Measurements from ENCODE around the gene L3MBTL2. TPM values are rescaled to one million over a fixed set of nuclear protein-coding genes. Genes with fewer than 3 reads are reported as not detected.

Gene L3MBTL2
- total and polyA plus RNA-seq, 2 of the 13 experiments (the other 11 are each of a cell fraction or from before 2014, with no cell fraction given) = 13.8 to 33.7 TPM

GRCh38 chr22:41181349-41182241 lies 23.5 kb upstream of the L3MBTL2 start:
- H3K27ac ChIP-seq (ENCODE audit: extremely low read length, insufficient read depth, low read length) = no peak overlapping the region
- in situ Hi-C loops (cut with HindIII; ENCODE audit: extremely low pct_ligation_motif_present, low pct_unique_long_range_greater_than_20kb) = no loop called here
- TF ChIP-seq ZC3H13 (CRISPR knock-in tag; IDR thresholded peaks at IDR 0.05) = peak; percentile 55; the same call in 1 of the 2 replicates
- TF ChIP-seq ZNF138 (CRISPR knock-in tag; IDR thresholded peaks at IDR 0.05; ENCODE audit: low read depth) = no peak
- TF ChIP-seq ONECUT2 (CRISPR knock-in tag; IDR thresholded peaks at IDR 0.05) = no peak
- no peak for TF ChIP-seq RERE (CRISPR knock-in tag; IDR thresholded peaks at IDR 0.05; ENCODE audit: low read depth)
- TF ChIP-seq POLR2A (IDR thresholded peaks at IDR 0.05; ENCODE audit: insufficient read depth in 1 of 2, low read depth in 2 of 2, low read length in 2 of 2) = 0 out of 4 replicates have a peak, but pooled peaks of 1 of the 2 experiments have one; percentile 15
- TF ChIP-seq ZNF616 (CRISPR knock-in tag; IDR thresholded peaks at IDR 0.05; ENCODE audit: low read depth) = no peak
- no peak for TF ChIP-seq SMARCE1 (IDR thresholded peaks at IDR 0.05; ENCODE audit: borderline replicate concordance)
- TF ChIP-seq ZNF264 (CRISPR knock-in tag; IDR thresholded peaks at IDR 0.05) = no peak
- no peak for TF ChIP-seq NR2F6 (IDR thresholded peaks at IDR 0.05)
- no peak for TF ChIP-seq NR2F6 (CRISPR knock-in tag; IDR thresholded peaks at IDR 0.05)
- TF ChIP-seq ZNF670 (CRISPR knock-in tag; IDR thresholded peaks at IDR 0.05; ENCODE audit: borderline replicate concordance) = no peak
- TF ChIP-seq ZBTB14 (CRISPR knock-in tag; IDR thresholded peaks at IDR 0.05) = no peak
- no peak for TF ChIP-seq SMARCC2 (IDR thresholded peaks at IDR 0.05)
- TF ChIP-seq SMAD1 (CRISPR knock-in tag; IDR thresholded peaks at IDR 0.05; ENCODE audit: borderline replicate concordance, low read depth) = no peak
- no peak for TF ChIP-seq FLYWCH1 (CRISPR knock-in tag; IDR thresholded peaks at IDR 0.05)
- peak; percentile 84 for TF ChIP-seq RBM22 (optimal IDR thresholded peaks at IDR 0.05; ENCODE audit: low read length)
- TF ChIP-seq HMGXB4 (CRISPR knock-in tag; IDR thresholded peaks at IDR 0.05; ENCODE audit: borderline replicate concordance in 1 of 2, low read depth in 1 of 2) = no peak

More at GRCh38 chr22:41181349-41182241, 23.5 kb upstream of the L3MBTL2 start:
- Histone ChIP-seq H3K9ac (ENCODE audit: insufficient read depth, low read depth, low read length) (no peak overlapping the region), H2AFZ (ENCODE audit: low read length) (no peak overlapping the region), H3K4me1 (ENCODE audit: insufficient read depth, low read length) (no peaks in the 10 kb centered on the region), H3K4me2 (ENCODE audit: low read depth, low read length) (no peak overlapping the region), H3K4me3 (replicated peaks in 1 of 3; ENCODE audit: insufficient read depth in 1 of 3, low read depth in 2 of 3, low read length in 3 of 3) (no peak overlapping the region), H3K79me2 (ENCODE audit: insufficient read depth, low read length) (no peaks in the 10 kb centered on the region), H3K36me3 (replicated peaks in 1 of 2; ENCODE audit: control insufficient read depth in 1 of 2, insufficient read depth in 2 of 2, low read length in 2 of 2) (peaks cover 20 to 24% of the 10 kb centered on the region in 2 experiments), H3K27me3 (ENCODE audit: control insufficient read depth in 1 of 2, insufficient read depth in 2 of 2, low read length in 2 of 2) (no peaks in the 10 kb centered on the region), H4K20me1 (ENCODE audit: insufficient read depth, low read length) (no peaks in the 10 kb centered on the region), H3K9me3 (ENCODE audit: low read length) (no peaks in the 10 kb centered on the region)
- no peak for DNase-seq (ENCODE audit: low spot score)
- peak; percentile 36 for ATAC-seq
- ChIA-PET POLR2A (no interaction called here), CTCF (ENCODE audit: low intra/inter-chr PET ratio, low total read pairs) (no interaction called here)
- 93% methylated on average over 14 of the region's 15 CpGs for WGBS (ENCODE audit: low lambda C conversion rate)
- no peak for FAIRE-seq
- intact Hi-C loops (cut with micrococcal nuclease; ENCODE audit: unreplicated experiment) = no loop called here
- no TSS peak for BruUV-seq (replicated peaks)
